GM23338 (cell line): Measurements from ENCODE around the gene BAHCC1. TPM values are rescaled to one million over a fixed set of nuclear protein-coding genes. Genes with fewer than 3 reads are reported as not detected.
A peak's percentile ranks its signal among the peaks of the same experiment; 100 is the strongest.

Experiments used
- ATAC-seq: fragments of 200-7000 bp; cut with Tn5 transposase; 3 replicates; pipeline ENCODE4 v1.9.1; 2020
- DNase-seq: peaks from one replicate; pipeline ENCODE4 v3.0.0-alpha.2; 2015; ENCODE audit warnings: low spot score
- H2AFZ ChIP-seq: fragments of 200-600 bp; sonication (generic); 2 replicates; pipeline ENCODE4 v1.8.0; 2016; ENCODE audit warnings: antibody characterized with exemption, mild to moderate bottlenecking, moderate library complexity
- H3F3A ChIP-seq: fragments of 200-600 bp; sonication (generic); replicated peaks from 2 replicates; pipeline ENCODE4 v1.8.0; 2017; ENCODE audit warnings: antibody characterized with exemption, mixed run types, low read depth
- H3K27ac ChIP-seq: fragments of 200-600 bp; sonication (generic); 2 replicates; pipeline ENCODE4 v1.6.1; 2016; ENCODE audit warnings: low read depth
- H3K27me3 ChIP-seq: fragments of 200-600 bp; sonication (generic); 2 replicates; pipeline ENCODE4 v1.8.0; 2016; ENCODE audit warnings: mild to moderate bottlenecking, mixed run types, moderate library complexity; ENCODE audit not compliant: insufficient read depth
- H3K36me3 ChIP-seq: fragments of 200-600 bp; sonication (generic); 2 replicates; pipeline ENCODE4 v1.8.0; 2016; ENCODE audit warnings: mild to moderate bottlenecking; ENCODE audit not compliant: insufficient read depth
- H3K4me1 ChIP-seq: fragments of 200-600 bp; sonication (generic); 2 replicates; pipeline ENCODE4 v1.8.0; 2016; ENCODE audit warnings: mild to moderate bottlenecking, moderate library complexity; ENCODE audit not compliant: insufficient read depth
- H3K4me2 ChIP-seq: fragments of 200-600 bp; sonication (generic); 2 replicates; pipeline ENCODE4 v1.7.1; 2017; ENCODE audit warnings: mixed run types
- H3K4me3 ChIP-seq: fragments of 200-600 bp; sonication (generic); 2 replicates; pipeline ENCODE4 v1.6.1; 2016; ENCODE audit warnings: mixed run types
- H3K79me2 ChIP-seq: fragments of 200-600 bp; sonication (generic); replicated peaks from 2 replicates; pipeline ENCODE4 v1.8.0; 2017; ENCODE audit warnings: mild to moderate bottlenecking; ENCODE audit not compliant: insufficient read depth
- H3K9me2 ChIP-seq: fragments of 200-600 bp; sonication (generic); 2 replicates; pipeline ENCODE4 v1.8.0; 2017; ENCODE audit not compliant: insufficient read depth
- H4K20me1 ChIP-seq: fragments of 200-600 bp; sonication (generic); replicated peaks from 2 replicates; pipeline ENCODE4 v1.8.0; 2017; ENCODE audit warnings: mild to moderate bottlenecking; ENCODE audit not compliant: insufficient read depth
- H3K27ac Mint-ChIP-seq: 2 replicates; pipeline ENCODE4 v1.8.0; 2020; ENCODE audit warnings: inconsistent platforms, mild to moderate bottlenecking, moderate library complexity, mixed read lengths
- H3K27me3 Mint-ChIP-seq: 3 replicates; pipeline ENCODE4 v1.8.0; 2022; ENCODE audit warnings: low read depth, mild to moderate bottlenecking, moderate library complexity, mixed read lengths, inconsistent platforms; ENCODE audit not compliant: insufficient read depth, poor library complexity
- H3K36me3 Mint-ChIP-seq: 3 replicates; pipeline ENCODE4 v1.8.0; 2021; ENCODE audit warnings: low read depth, mild to moderate bottlenecking, inconsistent platforms, moderate library complexity, mixed read lengths
- H3K4me1 Mint-ChIP-seq: 3 replicates; pipeline ENCODE4 v1.8.0; 2020; ENCODE audit warnings: mild to moderate bottlenecking, inconsistent platforms, mixed read lengths
- H3K4me3 Mint-ChIP-seq: 3 replicates; pipeline ENCODE4 v1.8.0; 2021; ENCODE audit warnings: moderate library complexity, mild to moderate bottlenecking, inconsistent platforms, mixed read lengths
- H3K9me3 Mint-ChIP-seq: 3 replicates; pipeline ENCODE4 v1.8.0; 2020; ENCODE audit warnings: moderate library complexity, mild to moderate bottlenecking, inconsistent platforms, mixed read lengths
- STAT1 ChIP-seq: IDR thresholded peaks from one replicate; pipeline ENCODE4 v1.6.1; 2016; ENCODE audit warnings: antibody characterized with exemption; ENCODE audit not compliant: unreplicated experiment
- ZNF114 ChIP-seq: fragments of 250-450 bp; sonication (Bioruptor Pico); IDR thresholded peaks from 2 replicates; pipeline ENCODE4 v1.5.0; 2020; ENCODE audit warnings: mild to moderate bottlenecking, moderate library complexity
- polyA plus RNA-seq: library from polyadenylated mRNA; unstranded; fragments of >200 nt; fragmentation: Nextera tagmentation; extraction: Ambion mirVana; gene quantifications from 2 replicates; pipeline ENCODE4 v1.2.1, GENCODE V29; 2016
- total RNA-seq: library from RNA; depleted of rRNA; stranded (reverse); fragments of >200 nt; shearing (Covaris generic); gene quantifications from 2 replicates; pipeline ENCODE4 v1.2.3, GENCODE V29; 2014
- TF ChIP-seq, protein P1 (sequence below): fragments of 250-450 bp; sonication (Bioruptor Pico); IDR thresholded peaks from 2 replicates; pipeline ENCODE4 v1.5.0; 2020; ENCODE audit warnings: mild to moderate bottlenecking, moderate library complexity
- TF ChIP-seq, protein P2 (sequence below), 2 experiments: fragments of 200-600 bp in 1 of 2; sonication (generic) in 1 of 2; conservative IDR thresholded peaks; 2 replicates each; pipeline versions ENCODE4 v1.5.1 to v1.6.1; 2016 to 2017; ENCODE audit warnings: antibody characterized with exemption in 2 of 2, low read depth in 2 of 2, mild to moderate bottlenecking in 2 of 2, moderate library complexity in 1 of 2

Gene BAHCC1
- total and polyA plus RNA-seq, 2 experiments from 2014 or later = 0.24 to 1.1 TPM

DNA sequence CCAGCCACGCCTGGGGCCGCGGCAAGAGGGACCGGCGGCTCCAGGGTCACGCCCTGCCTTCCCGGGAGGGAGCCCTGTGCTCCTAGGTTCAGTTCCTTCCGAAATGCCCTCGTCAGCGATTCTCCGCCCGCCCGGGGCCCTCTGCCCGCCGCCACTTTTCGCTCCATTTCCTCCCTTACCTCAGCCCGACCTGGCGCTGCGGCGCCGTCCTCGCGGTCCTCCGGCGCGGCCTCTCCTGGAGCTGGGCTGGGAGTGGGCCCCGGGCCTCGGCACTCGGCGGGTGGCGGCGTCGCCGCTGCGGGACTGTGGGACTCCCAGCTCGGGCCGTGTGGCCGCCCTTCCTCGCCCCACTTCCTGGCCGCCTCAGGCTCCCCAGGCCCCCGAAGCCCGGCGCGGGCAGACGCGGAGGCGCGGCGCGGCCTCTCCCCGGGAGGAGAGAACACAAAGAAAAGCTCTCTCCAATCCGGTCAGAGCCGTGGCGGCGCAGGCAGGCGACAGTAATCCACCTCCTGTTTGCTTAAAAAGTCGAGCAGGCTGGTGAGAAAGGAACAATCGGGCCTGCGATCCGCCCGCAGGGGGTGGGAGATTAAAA is 1.6 kb downstream of the BAHCC1 start (continued):
- TF ChIP-seq, protein P1, sequence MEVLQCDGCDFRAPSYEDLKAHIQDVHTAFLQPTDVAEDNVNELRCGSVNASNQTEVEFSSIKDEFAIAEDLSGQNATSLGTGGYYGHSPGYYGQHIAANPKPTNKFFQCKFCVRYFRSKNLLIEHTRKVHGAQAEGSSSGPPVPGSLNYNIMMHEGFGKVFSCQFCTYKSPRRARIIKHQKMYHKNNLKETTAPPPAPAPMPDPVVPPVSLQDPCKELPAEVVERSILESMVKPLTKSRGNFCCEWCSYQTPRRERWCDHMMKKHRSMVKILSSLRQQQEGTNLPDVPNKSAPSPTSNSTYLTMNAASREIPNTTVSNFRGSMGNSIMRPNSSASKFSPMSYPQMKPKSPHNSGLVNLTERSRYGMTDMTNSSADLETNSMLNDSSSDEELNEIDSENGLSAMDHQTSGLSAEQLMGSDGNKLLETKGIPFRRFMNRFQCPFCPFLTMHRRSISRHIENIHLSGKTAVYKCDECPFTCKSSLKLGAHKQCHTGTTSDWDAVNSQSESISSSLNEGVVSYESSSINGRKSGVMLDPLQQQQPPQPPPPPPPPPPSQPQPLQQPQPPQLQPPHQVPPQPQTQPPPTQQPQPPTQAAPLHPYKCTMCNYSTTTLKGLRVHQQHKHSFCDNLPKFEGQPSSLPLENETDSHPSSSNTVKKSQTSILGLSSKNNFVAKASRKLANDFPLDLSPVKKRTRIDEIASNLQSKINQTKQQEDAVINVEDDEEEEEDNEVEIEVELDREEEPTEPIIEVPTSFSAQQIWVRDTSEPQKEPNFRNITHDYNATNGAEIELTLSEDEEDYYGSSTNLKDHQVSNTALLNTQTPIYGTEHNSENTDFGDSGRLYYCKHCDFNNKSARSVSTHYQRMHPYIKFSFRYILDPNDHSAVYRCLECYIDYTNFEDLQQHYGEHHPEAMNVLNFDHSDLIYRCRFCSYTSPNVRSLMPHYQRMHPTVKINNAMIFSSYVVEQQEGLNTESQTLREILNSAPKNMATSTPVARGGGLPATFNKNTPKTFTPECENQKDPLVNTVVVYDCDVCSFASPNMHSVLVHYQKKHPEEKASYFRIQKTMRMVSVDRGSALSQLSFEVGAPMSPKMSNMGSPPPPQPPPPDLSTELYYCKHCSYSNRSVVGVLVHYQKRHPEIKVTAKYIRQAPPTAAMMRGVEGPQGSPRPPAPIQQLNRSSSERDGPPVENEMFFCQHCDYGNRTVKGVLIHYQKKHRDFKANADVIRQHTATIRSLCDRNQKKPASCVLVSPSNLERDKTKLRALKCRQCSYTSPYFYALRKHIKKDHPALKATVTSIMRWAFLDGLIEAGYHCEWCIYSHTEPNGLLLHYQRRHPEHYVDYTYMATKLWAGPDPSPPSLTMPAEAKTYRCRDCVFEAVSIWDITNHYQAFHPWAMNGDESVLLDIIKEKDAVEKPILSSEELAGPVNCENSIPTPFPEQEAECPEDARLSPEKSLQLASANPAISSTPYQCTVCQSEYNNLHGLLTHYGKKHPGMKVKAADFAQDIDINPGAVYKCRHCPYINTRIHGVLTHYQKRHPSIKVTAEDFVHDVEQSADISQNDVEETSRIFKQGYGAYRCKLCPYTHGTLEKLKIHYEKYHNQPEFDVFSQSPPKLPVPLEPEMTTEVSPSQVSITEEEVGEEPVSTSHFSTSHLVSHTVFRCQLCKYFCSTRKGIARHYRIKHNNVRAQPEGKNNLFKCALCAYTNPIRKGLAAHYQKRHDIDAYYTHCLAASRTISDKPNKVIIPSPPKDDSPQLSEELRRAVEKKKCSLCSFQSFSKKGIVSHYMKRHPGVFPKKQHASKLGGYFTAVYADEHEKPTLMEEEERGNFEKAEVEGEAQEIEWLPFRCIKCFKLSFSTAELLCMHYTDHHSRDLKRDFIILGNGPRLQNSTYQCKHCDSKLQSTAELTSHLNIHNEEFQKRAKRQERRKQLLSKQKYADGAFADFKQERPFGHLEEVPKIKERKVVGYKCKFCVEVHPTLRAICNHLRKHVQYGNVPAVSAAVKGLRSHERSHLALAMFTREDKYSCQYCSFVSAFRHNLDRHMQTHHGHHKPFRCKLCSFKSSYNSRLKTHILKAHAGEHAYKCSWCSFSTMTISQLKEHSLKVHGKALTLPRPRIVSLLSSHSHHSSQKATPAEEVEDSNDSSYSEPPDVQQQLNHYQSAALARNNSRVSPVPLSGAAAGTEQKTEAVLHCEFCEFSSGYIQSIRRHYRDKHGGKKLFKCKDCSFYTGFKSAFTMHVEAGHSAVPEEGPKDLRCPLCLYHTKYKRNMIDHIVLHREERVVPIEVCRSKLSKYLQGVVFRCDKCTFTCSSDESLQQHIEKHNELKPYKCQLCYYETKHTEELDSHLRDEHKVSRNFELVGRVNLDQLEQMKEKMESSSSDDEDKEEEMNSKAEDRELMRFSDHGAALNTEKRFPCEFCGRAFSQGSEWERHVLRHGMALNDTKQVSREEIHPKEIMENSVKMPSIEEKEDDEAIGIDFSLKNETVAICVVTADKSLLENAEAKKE = no peak

DNA sequence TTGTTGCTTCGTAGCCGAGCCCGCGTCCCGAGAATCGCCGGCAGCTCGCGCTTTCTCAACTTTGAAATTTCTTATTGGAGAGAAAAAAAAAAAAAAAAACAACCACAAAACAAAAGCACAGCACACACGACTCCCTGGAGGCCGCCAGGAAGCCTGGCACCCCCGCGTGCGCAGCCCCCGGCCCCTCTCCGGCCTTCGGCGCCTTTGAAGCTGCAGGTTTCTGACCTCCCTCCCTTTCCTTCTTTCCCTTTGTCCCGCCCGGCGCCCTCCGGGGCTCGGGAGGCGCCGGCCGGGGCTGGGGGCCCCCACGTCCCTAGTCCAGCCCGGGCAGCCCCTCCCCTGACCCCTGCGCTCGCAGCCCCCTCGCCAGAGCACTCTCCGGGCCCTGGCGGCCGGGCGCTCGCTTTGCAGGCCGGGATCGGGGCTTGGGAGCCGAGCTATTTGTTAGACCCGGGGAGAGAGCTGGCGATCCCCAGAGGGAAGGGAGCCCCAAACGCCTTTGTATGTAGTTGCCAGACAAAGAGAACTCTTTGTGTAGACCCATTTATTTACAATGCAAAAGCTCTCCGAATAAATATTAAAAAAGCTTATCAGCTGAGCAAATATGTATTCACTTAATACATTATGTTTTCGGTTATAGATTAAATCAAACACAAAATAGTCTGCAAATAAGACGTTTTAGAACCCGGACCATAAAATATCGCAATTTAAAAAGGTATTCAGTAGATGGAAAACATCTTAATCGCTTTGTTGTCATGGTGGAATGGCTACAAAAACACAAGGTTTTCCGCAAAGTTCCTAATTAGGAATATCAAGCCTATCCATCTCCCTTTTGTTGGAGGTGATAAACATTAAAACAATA is 2.3 kb downstream of the BAHCC1 start:
- Histone ChIP-seq H3K79me2 (no peaks in the 10 kb centered on the region), H3K4me3 (peak overlapping the region; percentile 65), H3K4me1 (peaks cover 46% of the 10 kb centered on the region), H3K27ac (peak overlapping the region; percentile 30; the same call in 1 of the 2 replicates), H3K9me2 (no peaks in the 10 kb centered on the region), H4K20me1 (peaks cover 2% of the 10 kb centered on the region; the same call in 1 of the 2 replicates), H2AFZ (peak overlapping the region; percentile 52), H3F3A (peaks cover 16% of the 10 kb centered on the region), H3K27me3 (peaks cover 84% of the 10 kb centered on the region), H3K36me3 (no peaks in the 10 kb centered on the region), H3K4me2 (peak overlapping the region; percentile 71)
- Mint-ChIP-seq H3K36me3 (peaks cover 2% of the 10 kb centered on the region; the same call in 1 of the 3 replicates), H3K27ac (no peak overlapping the region), H3K4me3 (peak overlapping the region; percentile 70), H3K9me3 (peaks cover 3% of the 10 kb centered on the region; the same call in 1 of the 3 replicates), H3K27me3 (peaks cover 69% of the 10 kb centered on the region), H3K4me1 (peaks cover 49% of the 10 kb centered on the region)
- DNase-seq (peak; percentile 92), ATAC-seq (peak; percentile 20)
- TF ChIP-seq STAT1 (no peak), ZNF114 (CRISPR knock-in tag) (no peak)
- TF ChIP-seq, protein P2, sequence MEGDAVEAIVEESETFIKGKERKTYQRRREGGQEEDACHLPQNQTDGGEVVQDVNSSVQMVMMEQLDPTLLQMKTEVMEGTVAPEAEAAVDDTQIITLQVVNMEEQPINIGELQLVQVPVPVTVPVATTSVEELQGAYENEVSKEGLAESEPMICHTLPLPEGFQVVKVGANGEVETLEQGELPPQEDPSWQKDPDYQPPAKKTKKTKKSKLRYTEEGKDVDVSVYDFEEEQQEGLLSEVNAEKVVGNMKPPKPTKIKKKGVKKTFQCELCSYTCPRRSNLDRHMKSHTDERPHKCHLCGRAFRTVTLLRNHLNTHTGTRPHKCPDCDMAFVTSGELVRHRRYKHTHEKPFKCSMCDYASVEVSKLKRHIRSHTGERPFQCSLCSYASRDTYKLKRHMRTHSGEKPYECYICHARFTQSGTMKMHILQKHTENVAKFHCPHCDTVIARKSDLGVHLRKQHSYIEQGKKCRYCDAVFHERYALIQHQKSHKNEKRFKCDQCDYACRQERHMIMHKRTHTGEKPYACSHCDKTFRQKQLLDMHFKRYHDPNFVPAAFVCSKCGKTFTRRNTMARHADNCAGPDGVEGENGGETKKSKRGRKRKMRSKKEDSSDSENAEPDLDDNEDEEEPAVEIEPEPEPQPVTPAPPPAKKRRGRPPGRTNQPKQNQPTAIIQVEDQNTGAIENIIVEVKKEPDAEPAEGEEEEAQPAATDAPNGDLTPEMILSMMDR (conservative IDR thresholded peaks at IDR 0.05; ENCODE audit: low read depth in 2 of 2) = peak in 1 of 2 experiments; percentile 44; a peak in 2 of 4 replicates
- TF ChIP-seq, protein P1 = no peak
